HG03575 (cell line): Measurements from ENCODE around the gene KLHL42.
"Not testable (repeated sequence)": the region's sequence is repeated elsewhere in the genome, so short reads cannot be mapped to it uniquely, and the experiment has no call there.

Source experiments
- ATAC-seq: cut with Tn5 transposase; IDR thresholded peaks from one replicate; pipeline ENCODE4 v1.9.1; 2021; ENCODE audit not compliant: unreplicated experiment, insufficient number of reproducible peaks, low FRiP score; ENCODE audit errors: extremely low read depth

KLHL42 gene

DNA sequence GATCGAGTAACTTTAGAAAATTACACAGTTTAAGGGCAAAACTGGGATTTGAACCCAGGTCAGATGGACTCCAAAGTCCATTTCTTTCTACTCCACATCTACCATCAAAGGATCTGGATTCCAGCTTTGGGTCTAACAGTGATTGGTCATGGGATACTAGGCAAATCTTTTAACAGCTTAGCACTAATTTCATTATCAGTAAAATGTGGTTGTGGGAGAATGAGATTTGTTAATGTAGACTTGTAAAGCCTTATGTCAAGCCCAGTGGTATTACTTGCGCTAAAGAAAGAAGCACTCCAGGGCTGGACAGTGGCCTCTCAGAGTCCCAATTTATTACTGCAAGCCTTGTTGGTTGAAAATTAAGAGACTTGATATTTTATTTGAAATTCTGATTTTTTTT, 65.2 kb downstream of the KLHL42 start:
- no peak for ATAC-seq

- not testable (repeated sequence) for ATAC-seq
These were observed 65.7 kb downstream of the KLHL42 start for GRCh38 chr12:27845706-27846105.

DNA sequence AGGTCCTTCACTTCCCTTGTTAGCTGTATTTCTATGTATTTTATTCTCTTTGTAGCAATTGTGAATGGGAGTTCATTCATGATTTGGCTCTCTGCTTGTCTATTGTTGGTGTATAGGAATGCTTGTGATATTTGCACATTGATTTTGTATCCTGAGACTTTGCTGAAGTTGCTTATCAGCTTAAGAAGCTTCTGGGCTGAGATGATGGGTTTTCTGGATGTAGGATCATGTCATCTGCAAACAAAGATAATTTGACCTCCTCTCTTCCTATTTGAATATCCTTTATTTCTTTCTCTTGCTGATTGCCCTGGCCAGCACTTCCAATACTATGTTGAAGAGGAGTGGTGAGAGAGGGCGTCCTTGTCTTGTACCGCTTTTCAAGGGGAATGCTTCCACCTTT, 67.3 kb downstream of the KLHL42 start:
- ATAC-seq, result not testable (repeated sequence)

GRCh38 chr12:27851311-27851710, 71.3 kb downstream of the KLHL42 start:
- ATAC-seq, result no peak

DNA sequence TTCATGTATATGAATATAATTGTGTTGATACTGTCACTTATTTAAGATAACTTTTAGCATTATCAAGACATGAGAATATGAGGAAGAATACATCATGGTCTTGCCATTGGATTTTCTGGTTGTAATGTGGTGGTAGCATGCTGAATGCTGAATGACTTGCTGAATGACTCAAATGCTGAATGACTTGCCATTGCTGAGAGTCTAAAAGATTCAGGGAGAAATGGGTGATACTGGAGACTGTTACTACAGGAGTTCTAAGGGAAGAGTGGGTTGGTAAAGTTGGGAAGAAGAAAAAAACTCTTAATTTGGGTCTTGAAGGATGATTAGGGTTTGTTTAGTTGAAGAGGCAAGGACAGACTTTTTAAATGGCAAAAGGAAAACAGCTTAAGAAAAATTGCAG, 72.1 kb downstream of the KLHL42 start:
- no peak for ATAC-seq
